NCI-H748 (cell line): ENCODE data around the gene EMC6.

Experiments
- DNase-seq: peaks from one replicate; lab custom pipeline; 2025; ENCODE audit not compliant: unreplicated experiment; lab: John Stamatoyannopoulos, UW

The EMC6 gene

DNA sequence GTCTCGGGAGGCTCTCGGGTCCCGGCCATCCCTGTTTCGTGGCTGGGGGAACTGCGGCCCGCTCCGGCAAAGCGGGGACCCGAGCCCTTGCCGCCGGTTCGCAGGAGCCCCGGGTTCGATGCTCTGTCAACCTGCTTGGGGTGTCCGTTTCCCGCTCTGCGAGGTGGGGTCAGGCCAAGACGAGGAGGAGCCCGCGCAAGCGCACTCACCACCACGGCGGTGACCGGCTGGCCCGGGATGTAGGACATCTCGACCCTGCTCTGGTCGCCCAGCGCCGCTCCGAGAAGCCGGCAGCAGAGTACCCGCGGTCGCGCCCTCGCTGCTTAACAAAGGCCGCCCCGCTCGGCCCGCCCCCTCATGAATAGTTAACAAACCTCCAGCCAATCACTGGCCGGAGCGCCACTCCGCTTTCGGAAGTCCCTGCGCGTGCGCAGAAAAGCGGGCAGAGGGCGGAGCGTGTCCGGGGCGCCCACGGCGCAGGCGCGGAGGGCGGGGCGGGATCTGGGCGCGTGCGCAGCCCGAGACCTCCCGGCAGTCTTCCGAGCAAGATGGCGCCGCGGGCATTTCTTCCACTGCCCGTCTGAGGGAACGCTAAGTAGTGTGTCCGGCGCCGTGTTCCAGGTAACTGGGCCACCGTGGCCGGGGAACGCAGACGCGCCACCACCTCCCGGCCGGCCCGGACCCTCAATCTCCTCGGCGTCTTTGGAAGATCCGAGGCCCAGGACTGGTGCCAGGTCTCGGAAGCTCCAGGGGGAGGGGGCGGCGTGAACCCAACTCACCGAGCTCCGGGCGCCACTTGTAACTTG, at the start of gene EMC6, which contains the start of gene TAX1BP3:
Gene EMC6, plus strand, starts transcription at position 534 of the 806 bp plus-strand sequence. CDS start 335 bp downstream, outside the sequence.
Gene TAX1BP3, minus strand, starts transcription at position 300 of the 806 bp plus-strand sequence. Its CDS starts 52 bp downstream, at position 248.
- DNase-seq: peak; percentile 99

DNA sequence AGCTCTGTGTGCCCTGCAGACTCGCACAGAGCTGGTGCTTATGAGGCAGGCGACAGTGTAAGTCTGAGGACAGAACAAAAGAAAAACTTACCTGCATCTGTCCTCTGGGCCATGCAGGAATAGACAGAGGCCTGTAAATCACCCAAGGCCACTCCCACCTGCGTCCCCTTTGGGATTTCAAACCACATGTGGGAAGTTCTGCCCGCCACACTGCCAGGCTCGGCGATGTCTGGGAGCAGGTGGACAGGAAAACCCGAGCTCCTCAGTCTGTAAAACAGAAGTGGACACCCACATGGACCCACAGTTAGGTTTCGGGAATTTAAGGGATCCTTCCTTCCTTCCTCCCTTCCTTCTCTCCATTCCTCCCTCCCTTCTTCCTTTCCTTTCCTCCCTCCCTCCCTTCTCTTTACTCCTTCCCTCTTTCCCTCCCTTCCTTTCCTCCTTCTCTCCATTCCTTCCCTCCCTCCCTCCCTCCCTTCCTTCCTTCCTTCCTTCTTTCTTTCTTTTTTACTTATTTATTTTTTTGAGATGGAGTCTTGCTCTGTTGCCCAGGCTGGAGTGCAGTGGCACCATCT, 47.4 kb upstream of the EMC6 start:
- DNase-seq: no peak

DNA sequence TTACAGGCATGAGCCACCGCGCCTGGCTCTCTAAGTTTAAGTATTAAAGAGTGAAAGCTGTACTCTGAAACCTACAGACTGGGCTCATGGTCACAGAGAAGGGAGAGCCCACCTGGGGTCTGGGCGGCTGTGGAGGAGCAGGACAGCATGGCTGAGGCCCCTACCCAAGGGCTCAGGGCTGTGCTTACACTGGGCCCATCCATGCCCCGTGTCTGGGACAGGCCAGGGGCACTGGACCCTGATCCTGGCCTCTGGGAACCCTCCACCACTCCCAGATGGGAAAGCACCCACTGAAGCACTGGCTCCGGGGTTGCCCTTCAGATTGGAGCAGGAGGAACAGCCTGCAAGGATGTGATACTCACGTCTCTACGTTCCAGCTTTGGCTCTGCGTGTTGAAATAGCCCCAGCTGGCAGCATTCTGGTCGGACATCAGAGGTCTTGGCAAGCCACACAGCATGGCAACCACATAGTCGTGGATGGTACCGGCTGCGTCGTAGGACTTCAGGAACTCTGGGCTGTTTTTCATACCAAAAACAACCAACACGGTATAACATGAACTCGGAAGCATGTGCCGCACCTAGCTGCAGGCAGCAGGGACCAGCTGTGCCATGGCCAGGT, 45.5 kb upstream of the EMC6 start:
- DNase-seq: no peak

DNA sequence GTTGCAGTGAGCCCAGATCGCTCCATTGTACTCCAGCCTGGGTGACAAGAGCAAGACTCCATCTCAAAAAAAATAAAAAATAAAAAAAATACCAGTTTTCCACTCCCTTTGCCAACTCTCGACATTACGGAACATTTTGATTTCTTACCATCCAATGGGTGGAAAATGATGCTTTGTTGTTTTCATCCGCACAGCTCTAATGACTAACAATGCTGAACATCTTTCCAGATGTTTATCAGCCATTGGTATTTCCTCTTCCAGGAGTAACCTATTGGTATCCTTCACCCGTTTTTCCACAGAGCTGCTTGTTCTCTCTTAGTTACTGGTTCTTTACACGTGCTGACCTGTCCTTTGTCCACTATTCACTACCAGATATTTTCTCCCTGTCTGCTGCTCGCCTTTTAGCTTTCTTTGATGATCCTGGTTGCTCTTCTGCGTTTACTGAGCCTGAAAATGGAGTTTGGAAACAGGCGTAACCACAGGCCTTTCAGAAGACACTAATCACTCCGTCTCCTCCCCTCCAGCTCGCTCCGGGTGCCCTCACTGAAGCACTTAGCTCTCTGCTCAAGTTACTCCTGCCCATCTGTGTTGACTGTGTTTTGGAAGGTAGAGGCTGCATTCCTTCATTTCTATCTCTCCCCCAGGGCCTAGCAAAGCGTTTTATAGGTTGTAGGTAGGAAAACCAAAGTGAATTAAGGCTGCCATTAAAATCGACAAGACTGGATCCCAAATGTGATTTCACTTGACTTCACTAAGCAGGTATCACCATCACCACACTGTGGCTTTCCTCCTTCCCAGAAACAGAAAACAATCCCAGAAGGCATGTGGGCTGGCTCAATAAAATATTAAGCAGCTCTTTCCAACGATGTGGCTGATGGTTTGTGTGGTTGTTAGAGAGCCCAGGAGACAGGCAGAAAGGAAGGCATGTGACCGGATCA, 41.5 kb upstream of the EMC6 start:
- no peak for DNase-seq

DNA sequence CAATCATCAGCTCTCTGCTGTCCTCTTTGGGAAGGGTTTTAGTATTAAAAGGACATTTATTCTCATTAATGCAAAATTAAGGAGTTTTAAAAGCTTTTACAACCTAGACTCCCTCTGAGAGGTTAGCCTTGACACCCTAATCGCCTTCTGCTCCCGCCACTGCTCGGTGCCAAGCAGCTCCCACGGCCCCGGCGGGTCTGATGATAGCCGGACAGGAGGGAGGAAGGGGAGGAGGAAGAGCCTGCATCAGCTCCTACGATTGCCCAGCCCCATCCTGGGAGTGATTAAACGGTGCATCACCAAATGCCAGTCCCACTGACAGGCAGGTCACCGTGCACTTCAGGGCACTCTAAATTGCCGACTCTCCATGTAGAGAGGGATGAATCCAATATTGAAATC, 40.8 kb upstream of the EMC6 start:
- no peak for DNase-seq

DNA sequence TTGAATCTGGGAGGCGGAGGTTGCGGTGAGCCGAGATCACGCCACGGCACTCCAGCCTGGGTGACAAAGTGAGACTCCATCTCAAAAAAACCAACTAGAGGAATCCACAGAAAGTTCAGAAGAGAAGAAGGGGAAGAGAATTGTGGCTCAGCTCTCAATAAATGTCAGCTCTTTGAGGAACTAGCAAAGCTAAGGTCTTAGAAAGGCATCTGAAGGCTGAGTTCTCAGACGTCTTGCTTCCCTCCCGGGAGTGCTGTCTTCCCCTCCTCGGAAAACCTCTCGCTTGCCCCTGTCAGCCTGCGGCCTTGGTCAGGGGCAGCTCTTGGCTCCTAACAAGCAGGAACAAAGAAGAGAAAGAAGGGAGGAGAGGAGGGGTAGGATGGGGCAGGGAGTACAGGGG, 37.8 kb upstream of the EMC6 start:
- DNase-seq: no peak

DNA sequence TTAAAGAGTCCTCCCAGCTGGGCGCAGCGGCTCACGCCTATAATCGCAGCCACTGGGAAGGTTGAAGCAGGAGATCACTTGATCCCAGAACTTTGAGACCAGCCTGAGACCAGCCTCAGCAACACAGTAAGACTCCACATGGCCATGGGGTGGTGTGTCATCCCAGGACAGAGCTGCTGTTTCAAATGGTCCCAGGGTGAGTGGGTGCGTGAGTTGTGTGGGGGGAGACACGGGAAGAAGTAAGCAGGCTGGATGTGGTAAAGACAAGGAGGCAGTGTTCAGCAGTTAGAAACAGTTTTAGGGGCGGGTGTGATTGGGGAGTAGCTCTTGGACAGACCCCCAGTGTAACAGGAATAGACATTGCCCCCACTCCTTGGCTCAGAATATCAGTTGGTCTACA, 36.3 kb upstream of the EMC6 start:
- DNase-seq: no peak

DNA sequence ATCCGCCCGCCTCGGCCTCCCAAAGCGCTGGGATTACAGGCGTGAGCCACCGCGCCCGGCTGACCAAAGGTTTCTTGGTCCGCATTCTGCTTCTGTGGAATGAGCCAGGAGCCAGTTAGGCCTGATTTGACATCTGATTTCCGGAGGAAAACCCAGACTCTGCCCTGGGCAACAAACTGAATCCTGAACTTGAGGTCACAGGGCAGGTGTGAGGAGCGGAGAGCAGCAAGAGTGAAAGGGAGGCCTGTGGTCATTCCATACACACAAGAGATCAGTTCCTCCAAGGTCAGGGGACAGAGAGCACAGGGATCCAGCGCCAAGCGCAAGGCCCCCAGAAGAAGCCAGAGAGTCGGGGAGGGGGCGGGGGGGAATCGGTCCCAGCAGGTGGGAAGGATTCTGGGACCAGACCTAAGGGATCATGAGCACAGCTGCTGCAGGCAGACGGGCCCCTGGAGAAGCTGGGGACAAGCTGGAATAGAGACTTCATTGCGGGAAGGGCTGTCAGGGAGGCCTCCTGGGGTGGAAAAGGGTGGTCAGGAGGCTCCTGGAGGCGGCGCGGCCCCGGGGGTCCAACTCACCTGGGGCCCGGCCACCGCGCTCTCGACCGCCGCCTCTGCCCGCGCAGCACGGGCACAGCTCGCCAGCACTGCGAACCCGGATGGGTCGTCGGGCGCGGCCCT, 33.0 kb upstream of the EMC6 start:
- DNase-seq: peak; percentile 47

DNA sequence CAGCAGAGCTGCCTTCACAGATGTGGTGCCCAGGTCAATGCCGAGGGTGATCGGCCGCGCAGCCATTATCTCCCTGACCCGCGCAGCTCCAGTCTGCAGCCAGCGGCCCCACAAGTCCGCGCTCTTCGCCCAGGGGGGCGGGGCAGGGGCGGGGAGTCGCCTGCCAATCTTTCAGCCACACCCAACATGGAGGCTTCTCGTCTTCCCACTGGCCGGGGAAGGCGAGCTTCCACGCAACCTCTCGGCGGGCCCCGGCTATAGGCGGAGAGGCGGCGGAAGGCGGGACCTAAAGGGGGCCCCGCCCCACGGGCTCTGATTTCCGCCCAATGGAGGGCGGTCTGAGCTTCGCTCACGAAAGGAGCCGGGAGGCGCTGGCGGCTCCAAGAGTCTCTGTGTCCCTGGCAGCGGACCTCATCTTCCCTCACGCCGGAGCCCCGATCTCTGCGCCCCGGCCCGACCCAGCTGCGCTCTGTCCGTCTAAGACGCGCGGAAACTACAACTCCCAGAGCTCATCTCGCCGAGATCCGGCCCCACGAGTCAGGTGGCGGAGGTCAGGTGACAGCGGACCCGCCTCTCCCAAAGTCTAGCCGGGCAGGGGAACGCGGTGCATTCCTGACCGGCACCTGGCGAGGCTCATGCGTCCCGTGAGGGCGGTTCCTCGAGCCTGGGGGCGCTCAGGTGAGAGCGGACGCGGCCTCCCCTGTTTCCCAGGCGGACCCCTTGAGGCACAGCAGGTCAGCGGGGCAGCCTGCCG, 32.3 kb upstream of the EMC6 start, which contains the start of the genes CTNS and SHPK:
Gene CTNS, plus strand, starts transcription at position 607 of the 754 bp plus-strand sequence. CDS start 3,447 bp downstream, outside the sequence.
Gene SHPK, minus strand, starts transcription at position 97 of the 754 bp plus-strand sequence. Its CDS starts 31 bp downstream, at position 66.
- peak; percentile 99 for DNase-seq

DNA sequence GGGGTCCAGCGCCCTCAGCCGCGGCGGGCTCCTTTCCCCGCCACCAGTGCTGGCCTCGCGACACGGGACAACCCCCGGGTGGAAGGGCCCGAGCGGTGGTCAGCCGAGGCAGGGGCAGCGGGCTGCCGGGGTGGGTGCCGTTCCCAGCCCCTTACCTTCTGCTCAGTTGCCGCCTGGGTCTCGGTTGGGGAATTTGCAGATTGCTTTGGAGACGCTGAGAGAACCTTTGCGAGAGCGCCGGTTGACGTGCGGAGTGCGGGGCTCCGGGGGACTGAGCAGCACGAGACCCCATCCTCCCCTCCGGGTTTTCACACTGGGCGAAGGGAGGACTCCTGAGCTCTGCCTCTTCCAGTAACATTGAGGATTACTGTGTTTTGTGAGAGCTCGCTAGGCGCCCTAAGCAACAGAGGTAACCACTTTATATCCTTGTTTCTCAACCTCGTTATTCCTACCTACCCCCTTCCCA, 31.7 kb upstream of the EMC6 start:
- DNase-seq: peak; percentile 41

DNA sequence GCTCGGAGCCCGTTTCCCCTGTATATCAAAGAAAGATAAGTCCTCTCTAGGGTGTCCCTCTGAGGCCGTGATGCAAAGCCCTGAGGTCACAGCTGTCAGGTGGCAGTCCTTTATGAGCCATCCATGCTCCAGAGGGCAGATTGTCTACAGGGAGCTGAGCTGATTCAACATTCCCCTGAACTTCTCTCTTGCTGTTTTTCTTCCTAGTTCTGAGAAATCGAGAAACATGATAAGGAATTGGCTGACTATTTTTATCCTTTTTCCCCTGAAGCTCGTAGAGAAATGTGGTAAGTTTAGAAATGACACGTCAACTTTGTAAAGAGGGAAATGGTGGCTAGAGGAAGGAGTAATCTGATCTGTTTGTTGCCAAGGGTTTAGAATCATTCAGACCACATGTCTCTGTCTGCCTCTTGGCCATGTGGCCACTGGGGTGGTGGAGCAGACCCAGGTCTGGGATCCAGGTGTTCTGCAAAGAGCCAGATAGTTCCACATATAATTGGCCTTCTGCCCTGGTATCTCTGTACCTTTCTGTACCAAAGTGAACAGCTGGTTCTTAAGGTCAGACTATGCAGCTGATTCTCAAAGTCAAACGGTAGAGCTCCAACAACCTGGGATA, 28.5 kb upstream of the EMC6 start:
- no peak for DNase-seq

DNA sequence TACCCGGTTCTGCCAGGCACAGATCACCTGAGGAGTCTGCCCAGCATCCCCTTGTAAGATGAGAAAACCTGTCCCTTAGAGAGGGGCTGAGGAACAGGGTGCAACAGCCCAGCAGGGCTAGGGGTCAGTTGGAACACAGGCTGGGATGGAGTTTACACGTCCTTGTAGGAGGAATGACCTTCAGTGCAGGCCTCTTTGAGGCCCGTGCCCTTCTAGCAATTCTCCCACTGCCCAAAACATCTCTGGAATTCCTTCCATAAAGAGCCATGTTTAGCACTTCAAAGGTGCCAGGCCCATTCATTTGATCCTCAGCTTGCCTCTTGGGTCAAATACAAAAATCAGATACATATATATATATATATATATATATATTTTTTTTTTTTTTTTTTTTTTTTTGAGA, 27.6 kb upstream of the EMC6 start:
- DNase-seq: no peak

DNA sequence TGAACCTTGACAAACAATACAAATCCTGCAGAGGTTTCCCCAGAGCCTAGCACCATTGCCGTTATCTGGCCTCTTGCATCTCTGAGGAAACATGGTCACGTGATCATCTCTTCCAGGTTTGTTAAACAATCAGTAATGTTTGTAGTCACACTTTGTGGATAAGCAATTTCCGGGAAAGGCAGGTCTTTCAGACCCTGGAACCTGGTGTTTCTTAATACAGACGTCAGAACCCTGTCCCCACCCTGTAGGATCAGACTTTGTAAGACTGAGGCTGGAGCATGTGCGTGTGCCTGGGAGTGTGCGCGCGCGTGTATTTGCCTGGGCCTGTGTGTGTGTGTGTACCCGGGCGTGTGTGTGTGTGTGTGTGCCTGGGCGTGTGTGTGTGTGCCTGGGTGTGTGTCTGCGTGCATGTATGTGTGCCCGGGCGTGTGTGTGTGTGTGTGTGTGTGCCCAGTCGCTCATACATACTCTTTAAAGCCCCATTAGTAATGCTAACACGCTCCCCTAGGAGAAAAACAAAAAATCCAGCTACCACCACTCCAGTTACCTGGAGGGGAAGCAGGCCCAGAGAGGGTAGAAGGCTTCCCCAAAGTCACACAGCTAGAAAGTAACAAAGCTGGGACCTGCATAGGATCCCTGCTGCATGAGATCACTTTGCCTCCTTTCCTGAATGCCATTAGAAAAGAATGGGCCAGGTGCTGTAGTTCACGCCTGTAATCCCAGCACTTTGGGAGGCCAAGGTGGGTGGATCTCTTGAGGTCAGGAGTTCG, 26.7 kb upstream of the EMC6 start:
- DNase-seq: no peak

DNA sequence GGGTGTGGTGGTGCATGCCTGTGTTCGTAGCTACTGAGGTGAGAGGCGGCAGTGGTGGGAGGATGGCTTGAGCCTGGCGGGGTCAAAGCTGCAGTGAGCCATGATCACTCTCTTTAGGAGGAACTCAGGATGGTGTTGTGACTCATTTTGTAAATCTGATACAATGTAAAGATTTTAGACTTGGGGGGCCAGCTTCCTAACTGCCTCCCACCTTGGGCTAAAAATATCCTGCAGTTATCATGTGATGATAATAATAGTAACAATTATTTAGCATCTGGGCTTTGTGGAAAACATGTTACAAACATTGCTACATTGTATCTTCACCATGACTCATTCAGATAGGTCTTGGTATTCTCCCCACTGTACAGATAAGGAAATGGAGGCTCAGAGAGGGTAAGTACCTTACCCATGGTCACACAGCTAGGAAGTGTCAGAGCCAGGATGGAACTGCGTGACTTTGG, 24.7 kb upstream of the EMC6 start:
- no peak for DNase-seq

DNA sequence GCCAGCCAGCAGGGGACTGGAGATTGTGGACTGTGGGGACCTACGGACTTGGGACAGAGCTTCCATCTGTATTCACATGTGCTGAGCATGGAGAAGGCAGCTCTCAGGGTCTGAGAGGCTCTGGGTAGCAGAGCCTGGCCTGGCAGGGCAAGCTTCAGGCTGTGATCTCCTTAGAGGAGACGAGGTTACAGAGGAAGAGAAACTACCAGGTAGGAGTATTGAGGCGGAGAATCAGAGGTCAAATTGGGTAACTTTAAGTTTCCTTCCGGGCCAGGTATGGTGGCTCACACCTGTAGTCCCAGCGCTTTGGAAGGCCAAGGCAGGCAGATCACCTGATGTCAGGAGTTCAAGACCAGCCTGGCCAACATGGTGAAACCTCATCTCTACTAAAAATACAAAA, 23.3 kb upstream of the EMC6 start:
- DNase-seq: no peak

DNA sequence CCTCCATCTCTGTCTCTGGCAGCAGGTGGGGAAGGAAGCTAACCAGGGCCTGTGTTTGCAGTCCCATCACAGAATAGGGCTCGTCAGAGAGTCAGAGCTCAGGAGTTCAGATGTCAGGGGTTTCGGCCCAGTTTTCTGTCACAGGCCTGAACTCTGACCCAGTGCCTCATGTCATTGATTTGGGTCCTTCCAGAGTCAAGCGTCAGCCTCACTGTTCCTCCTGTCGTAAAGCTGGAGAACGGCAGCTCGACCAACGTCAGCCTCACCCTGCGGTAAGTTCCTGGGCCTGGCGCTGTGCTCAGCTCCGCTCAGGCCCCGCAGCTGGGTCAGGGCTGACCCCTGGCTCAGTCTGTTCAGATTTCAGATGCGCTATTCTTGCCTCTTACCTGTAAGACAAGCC, 21.4 kb upstream of the EMC6 start:
- DNase-seq: no peak

DNA sequence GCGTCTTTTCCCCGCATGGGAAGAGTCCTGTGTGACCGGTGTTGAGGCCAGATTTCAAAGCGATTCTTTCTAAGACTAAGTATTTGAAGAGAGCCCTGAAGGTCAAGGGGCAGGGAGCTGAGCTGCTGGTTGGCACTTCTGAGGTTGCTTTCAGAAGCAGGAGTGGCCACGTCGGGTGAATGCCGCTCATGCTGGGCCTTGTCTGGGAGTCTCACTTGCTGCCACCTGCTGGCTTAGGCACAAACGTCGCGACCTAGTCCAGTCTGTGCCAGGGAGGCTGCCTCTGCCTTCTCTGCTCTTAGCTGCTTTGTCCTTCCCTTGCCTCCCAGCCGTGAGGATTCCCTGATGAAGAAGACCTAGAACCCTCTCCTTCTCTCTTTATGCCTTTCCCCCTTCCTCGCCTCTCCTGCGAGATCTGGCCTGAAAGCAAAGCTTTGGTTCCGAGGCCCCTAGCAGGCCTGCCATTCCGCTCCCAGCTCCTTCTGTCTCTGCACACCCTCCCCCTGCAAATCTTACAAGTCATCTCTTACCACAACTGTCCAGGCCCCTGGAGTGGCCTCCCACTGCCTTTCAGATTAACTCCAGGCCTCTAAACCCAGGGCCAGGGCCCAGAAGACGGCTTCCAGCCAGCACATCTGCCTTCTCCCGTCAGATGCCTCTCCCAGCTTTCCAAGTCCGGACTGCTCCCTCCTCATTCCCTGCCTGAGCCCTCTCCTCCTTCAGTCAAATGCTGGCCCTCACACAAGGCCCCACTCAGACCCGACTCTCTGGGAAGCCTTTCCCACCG, 20.6 kb upstream of the EMC6 start:
- peak; percentile 59 for DNase-seq
